Immature natural killer cell (primary cell): ENCODE data around the gene CX3CR1. TPM values are rescaled to one million over a fixed set of nuclear protein-coding genes. Genes with fewer than 3 reads are reported as not detected.

Experiments used
- DNase-seq, 3 donors: peaks; one replicate each; pipeline ENCODE4 v3.0.0; 2022; ENCODE audit warnings: mixed read lengths in 1 of 3
- H3K27ac Mint-ChIP-seq, 6 donors: one replicate each; pipeline ENCODE4 v1.8.0; 2020; ENCODE audit warnings: mixed read lengths in 6 of 6, mild to moderate bottlenecking in 5 of 6, inconsistent platforms in 4 of 6, moderate library complexity in 3 of 6
- H3K27me3 Mint-ChIP-seq, 3 donors: one replicate each; pipeline ENCODE4 v1.8.0; 2020 to 2021; ENCODE audit warnings: low read depth in 3 of 3, mild to moderate bottlenecking in 3 of 3, mixed read lengths in 3 of 3, moderate library complexity in 3 of 3, inconsistent platforms in 1 of 3
- H3K36me3 Mint-ChIP-seq, 3 donors: one replicate each; pipeline ENCODE4 v1.8.0; 2020; ENCODE audit warnings: mixed read lengths in 3 of 3, inconsistent platforms in 2 of 3, mild to moderate bottlenecking in 2 of 3
- H3K4me1 Mint-ChIP-seq, 2 donors: one replicate each; pipeline ENCODE4 v1.8.0; 2020; ENCODE audit warnings: inconsistent platforms in 2 of 2, mild to moderate bottlenecking in 2 of 2, mixed read lengths in 2 of 2, moderate library complexity in 1 of 2
- H3K4me3 Mint-ChIP-seq, 5 donors: one replicate each; pipeline ENCODE4 v1.8.0; 2020; ENCODE audit warnings: mild to moderate bottlenecking in 5 of 5, mixed read lengths in 5 of 5, inconsistent platforms in 3 of 5, moderate library complexity in 3 of 5
- H3K9me3 Mint-ChIP-seq, 6 donors: one replicate each; pipeline ENCODE4 v1.8.0; 2020; ENCODE audit warnings: mild to moderate bottlenecking in 6 of 6, mixed read lengths in 6 of 6, inconsistent platforms in 4 of 6, moderate library complexity in 3 of 6
- polyA plus RNA-seq, 3 donors: library from polyadenylated mRNA; unstranded; fragments of 300-500 nt; fragmentation: Illumina TruSeq; gene quantifications; one replicate each; pipeline ENCODE4 v1.2.3, GENCODE V29; 2021

Gene CX3CR1
- polyA plus RNA-seq, 3 donors from 2014 or later: 338 to 1,281 (median 522) TPM

- Mint-ChIP-seq H3K9me3 (no peaks in the 10 kb centered on the region), H3K27me3 (peaks cover 2 to 7% (median 7%) of the 10 kb centered on the region in 3 donors), H3K36me3 (no peaks in the 10 kb centered on the region), H3K4me1 (peaks cover 81 to 90% of the 10 kb centered on the region in 2 donors), H3K4me3 (peak overlapping the region; percentile 63 to 85 (median 69)), H3K27ac (peak overlapping the region; percentile 86 to 98 (median 91))
- DNase-seq: peak; percentile 70 to 75 (median 72)
These were observed 57.4 kb downstream of the CX3CR1 start for GRCh38 chr3:39222462-39222861.

GRCh38 chr3:39221141-39221530, 58.7 kb downstream of the CX3CR1 start:
- peaks cover 89 to 97% of the 10 kb centered on the region in 2 donors for H3K4me1 Mint-ChIP-seq
- H3K9me3 Mint-ChIP-seq: no peaks in the 10 kb centered on the region
- H3K36me3 Mint-ChIP-seq: no peaks in the 10 kb centered on the region
- H3K27me3 Mint-ChIP-seq: peaks cover 2 to 11% (median 7%) of the 10 kb centered on the region in 3 donors
- peak overlapping the region; percentile 64 to 80 (median 69) for H3K4me3 Mint-ChIP-seq
- DNase-seq: peak in 1 of 3 donors; percentile 21
- H3K27ac Mint-ChIP-seq: peak overlapping the region; percentile 86 to 98 (median 94)

DNA sequence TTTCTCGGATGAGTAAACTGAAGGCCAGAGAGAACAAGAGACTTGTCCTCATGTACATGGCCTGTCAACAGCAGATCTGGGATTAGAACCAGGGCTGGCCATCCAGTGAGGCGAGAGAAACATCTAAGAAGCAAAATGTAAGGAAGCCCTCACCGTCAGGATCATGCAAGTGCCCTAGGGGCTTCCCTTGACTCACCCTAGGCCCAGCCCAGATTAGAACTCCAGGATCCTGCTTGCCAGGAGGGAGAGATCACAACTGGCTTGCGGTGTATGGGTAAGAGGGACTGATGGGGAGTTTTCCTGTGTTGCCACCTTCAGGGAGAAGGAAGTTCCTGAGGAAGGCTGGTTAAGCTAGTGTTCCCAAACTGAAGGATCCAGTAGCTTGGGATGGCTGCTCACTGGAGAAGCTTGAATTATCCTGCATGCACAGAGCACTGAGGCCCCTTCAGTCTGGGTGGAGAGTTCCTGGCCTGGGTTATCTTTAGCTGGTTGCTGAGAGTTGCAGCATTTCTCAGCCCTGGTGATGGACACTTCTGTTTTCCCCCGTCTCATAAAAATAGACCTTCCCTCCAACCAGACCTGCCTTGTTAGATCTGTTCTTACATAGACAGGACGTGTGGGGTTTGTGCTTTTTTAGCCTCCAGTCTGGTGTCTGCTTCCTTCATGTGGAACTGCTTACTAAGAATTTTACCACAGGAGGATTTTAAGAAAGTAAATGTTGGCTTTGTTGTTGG, 59.3 kb downstream of the CX3CR1 start:
- Mint-ChIP-seq H3K4me1 (peaks cover 90 to 97% of the 10 kb centered on the region in 2 donors), H3K4me3 (peak overlapping the region; percentile 64 to 80 (median 69))

GRCh38 chr3:39219702-39220101, 60.1 kb downstream of the CX3CR1 start:
- H3K27ac Mint-ChIP-seq: peak overlapping the region; percentile 86 to 98 (median 94)
- H3K36me3 Mint-ChIP-seq: no peaks in the 10 kb centered on the region
- DNase-seq: no peak
- no peaks in the 10 kb centered on the region for H3K9me3 Mint-ChIP-seq
- peaks cover 87 to 97% of the 10 kb centered on the region in 2 donors for H3K4me1 Mint-ChIP-seq
- peaks cover 2 to 11% (median 7%) of the 10 kb centered on the region in 3 donors for H3K27me3 Mint-ChIP-seq
- H3K4me3 Mint-ChIP-seq: peak overlapping the region in 2 of 5 donors; percentile 13 to 80

More for the DNA sequence above, 59.3 kb downstream of the CX3CR1 start:
- Mint-ChIP-seq H3K36me3 (no peaks in the 10 kb centered on the region), H3K27ac (peak overlapping the region; percentile 86 to 98 (median 94)), H3K9me3 (no peaks in the 10 kb centered on the region), H3K27me3 (peaks cover 2 to 11% (median 7%) of the 10 kb centered on the region in 3 donors)
- DNase-seq: peak; percentile 22 to 42 (median 33)

- Mint-ChIP-seq H3K27ac (peak overlapping the region; percentile 42 to 91 (median 75)), H3K36me3 (peaks cover 0 to 5% (median 2%) of the 10 kb centered on the region in 3 donors), H3K9me3 (no peaks in the 10 kb centered on the region), H3K4me1 (peaks cover 69 to 90% of the 10 kb centered on the region in 2 donors), H3K4me3 (peak overlapping the region; percentile 50 to 73 (median 53)), H3K27me3 (peaks cover 2 to 4% (median 4%) of the 10 kb centered on the region in 3 donors)
- peak in 2 of 3 donors; percentile 32 to 42 for DNase-seq
These were observed 63.6 kb downstream of the CX3CR1 start for GRCh38 chr3:39216176-39216790.

DNA sequence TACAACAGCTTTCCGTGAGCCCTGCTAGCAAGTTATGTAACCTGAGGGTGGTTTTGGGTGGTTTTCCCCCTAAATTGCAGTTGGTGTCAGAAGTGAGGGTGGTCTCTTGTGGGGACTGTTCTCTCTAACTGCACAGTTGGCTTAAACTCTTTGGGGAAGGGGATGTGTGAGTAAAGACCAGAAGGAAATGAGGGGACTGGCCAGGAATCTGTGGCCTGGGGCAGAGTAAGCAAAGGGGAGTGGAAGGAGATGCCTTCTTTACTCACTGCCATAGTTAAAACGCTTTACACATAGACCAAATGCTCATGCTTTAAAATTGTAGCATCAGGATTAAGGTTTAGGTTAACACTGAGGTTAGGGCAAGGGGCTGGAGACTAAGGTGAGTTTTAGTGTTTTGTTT, 66.2 kb downstream of the CX3CR1 start:
- Mint-ChIP-seq H3K36me3 (peaks cover 0 to 9% (median 6%) of the 10 kb centered on the region in 3 donors), H3K27me3 (peaks cover 0 to 6% (median 4%) of the 10 kb centered on the region in 3 donors), H3K9me3 (no peaks in the 10 kb centered on the region), H3K4me1 (peaks cover 71 to 90% of the 10 kb centered on the region in 2 donors), H3K4me3 (no peak overlapping the region), H3K27ac (peak overlapping the region; percentile 6 to 76 (median 52))
- DNase-seq: no peak

Other genes with a start within 250 kb of the CX3CR1 start
- not detected for gene SCN11A, start 228.1 kb downstream of the CX3CR1 start, polyA plus RNA-seq
- 10 to 100 TPM; 28.0 to 41.7 (median 31.2) TPM for gene WDR48, start 228.0 kb downstream of the CX3CR1 start, polyA plus RNA-seq
- gene GORASP1, start 172.4 kb downstream of the CX3CR1 start, polyA plus RNA-seq: 1 to 10 TPM; 5.3 to 7.8 (median 5.4) TPM
- gene TTC21A, start 172.4 kb downstream of the CX3CR1 start, polyA plus RNA-seq: under 1 TPM in 2 of 3 donors, not detected in 1; 0.39 to 0.45 TPM
- 10 to 100 TPM; 42.1 to 46.6 (median 43.4) TPM for gene CSRNP1, start 126.4 kb downstream of the CX3CR1 start, polyA plus RNA-seq
- gene XIRP1, start 87.4 kb downstream of the CX3CR1 start, polyA plus RNA-seq: under 1 TPM in 2 of 3 donors, not detected in 1; 0.03 to 0.27 TPM
- gene CCR8, start 49.7 kb upstream of the CX3CR1 start, polyA plus RNA-seq: 1 to 10 TPM in 2 of 3 donors, not detected in 1; 1.1 TPM
- 10 to 100 TPM; 32.1 to 55.0 (median 37.8) TPM for gene SLC25A38, start 103.3 kb upstream of the CX3CR1 start, polyA plus RNA-seq
- gene RPSA, start 126.7 kb upstream of the CX3CR1 start, polyA plus RNA-seq: 100 to 1,000 TPM; 496 to 820 (median 547) TPM
- not detected for gene MOBP, start 187.6 kb upstream of the CX3CR1 start, polyA plus RNA-seq